GM12878 (cell line): Measurements from ENCODE around the gene KMT2E. TPM values are rescaled to one million over a fixed set of nuclear protein-coding genes. Genes with fewer than 3 reads are reported as not detected.
"Not testable (repeated sequence)": the region's sequence is repeated elsewhere in the genome, so short reads cannot be mapped to it uniquely, and the experiment has no call there.

Experiments used
- ATAC-seq: fragments of 200-7000 bp; cut with Tn5 transposase; 3 replicates; pipeline ENCODE4 v1.9.1; 2020; ENCODE audit warnings: mild to moderate bottlenecking, moderate library complexity
- BruUV-seq: library from RNA; stranded (reverse); fragments of 400-500 nt; replicated peaks from 2 replicates; lab custom pipeline; 2021; lab: Mats Ljungman, UMichigan
- CTCF ChIA-PET: fragments of 300-600 bp; sonication (Branson Sonifier 250); formaldehyde crosslinking; extraction: SDS; loops from one replicate; lab custom pipeline; 2021; ENCODE audit warnings: inconsistent platforms; lab: Yijun Ruan, JAX
- POLR2A ChIA-PET: fragments of 350-600 bp; formaldehyde crosslinking; extraction: SDS; loops from one replicate; lab custom pipeline; 2021; ENCODE audit warnings: inconsistent platforms; lab: Charles Lee
- RAD21 ChIA-PET: fragments of 300-600 bp; sonication (Branson Sonifier 250); formaldehyde crosslinking; loops from one replicate; lab custom pipeline; 2023; ENCODE audit warnings: antibody characterized with exemption; ENCODE audit not compliant: unreplicated experiment; lab: Charles Lee
- SMC1A ChIA-PET: fragments of 300-600 bp; sonication (Branson Sonifier 250); formaldehyde crosslinking; loops from one replicate; lab custom pipeline; 2023; ENCODE audit not compliant: unreplicated experiment, uncharacterized antibody; lab: Charles Lee
- DNase-seq: peaks from one replicate; pipeline ENCODE4 v3.0.0-alpha.2; 2011; ENCODE audit warnings: low read depth, low spot score
- FAIRE-seq: peaks from 3 replicates; lab custom pipeline; 2011; peaks lifted over from hg19 to GRCh38; lab: Jason Lieb, UNC
- H2AFZ ChIP-seq: 2 replicates; pipeline ENCODE4 v1.6.0; 2011; ENCODE audit warnings: low read depth, low read length, control low read depth; ENCODE audit not compliant: control insufficient read depth
- H3K27ac ChIP-seq: 2 replicates; pipeline ENCODE4 v1.5.1; 2011; ENCODE audit warnings: control low read depth; ENCODE audit not compliant: control insufficient read depth, insufficient read depth
- H3K27me3 ChIP-seq, 2 experiments: replicated peaks in 1 of 2; 2 replicates each; pipeline versions ENCODE4 v1.6.0 to v1.6.1; 2011; ENCODE audit warnings: low read length in 1 of 2; ENCODE audit not compliant: control insufficient read depth in 2 of 2, insufficient read depth in 2 of 2
- H3K36me3 ChIP-seq, 2 experiments: 2 replicates each; pipeline ENCODE4 v1.5.1; 2011; ENCODE audit warnings: low read length in 1 of 2; ENCODE audit not compliant: control insufficient read depth in 2 of 2, insufficient read depth in 2 of 2
- H3K4me1 ChIP-seq: 2 replicates; pipeline ENCODE4 v1.6.1; 2011; ENCODE audit warnings: mild to moderate bottlenecking, low read length, moderate library complexity, mixed read lengths; ENCODE audit not compliant: control insufficient read depth, insufficient read depth
- H3K4me2 ChIP-seq: 2 replicates; pipeline ENCODE4 v1.6.0; 2011; ENCODE audit warnings: control low read depth; ENCODE audit not compliant: control insufficient read depth, insufficient read depth
- H3K4me3 ChIP-seq: fragments of 200-600 bp; sonication (generic); 2 replicates; pipeline ENCODE4 v1.5.1; 2016
- H3K79me2 ChIP-seq: 2 replicates; pipeline ENCODE4 v1.6.0; 2011; ENCODE audit warnings: low read length; ENCODE audit not compliant: control insufficient read depth, insufficient read depth
- H3K9ac ChIP-seq: 2 replicates; pipeline ENCODE4 v1.8.0; 2011; ENCODE audit warnings: low read length, control low read depth, mixed read lengths; ENCODE audit not compliant: control insufficient read depth, insufficient read depth
- H3K9me3 ChIP-seq: replicated peaks from 3 replicates; pipeline ENCODE4 v1.5.1; 2011; ENCODE audit warnings: mild to moderate bottlenecking, low read length; ENCODE audit not compliant: control insufficient read depth, insufficient read depth
- H4K20me1 ChIP-seq: 2 replicates; pipeline ENCODE4 v1.6.0; 2011; ENCODE audit not compliant: control insufficient read depth, insufficient read depth
- MEF2B ChIP-seq: fragments of 450-650 bp; IDR thresholded peaks from 2 replicates; pipeline ENCODE4 v1.6.1; 2018; ENCODE audit warnings: mild to moderate bottlenecking, moderate library complexity; ENCODE audit not compliant: partially characterized antibody, poor library complexity, severe bottlenecking
- ZNF384 ChIP-seq: IDR thresholded peaks from 2 replicates; pipeline ENCODE4 v1.6.1; 2012; ENCODE audit warnings: low read depth, mild to moderate bottlenecking, low read length, improper control_type of control experiment, borderline replicate concordance
- WGBS: methylation state at CpG from one replicate; pipeline ENCODE4 v1.1.6; 2016; ENCODE audit warnings: low lambda C conversion rate; ENCODE audit not compliant: insufficient replicate concordance, insufficient coverage; ENCODE audit errors: missing lambda C conversion rate; 5-methylcytosine and 5-hydroxymethylcytosine counted together
- in situ Hi-C: fragments of 300-500 bp; cut with MboI; formaldehyde crosslinking; loops from 9 replicates; pipeline ENCODE4 v1.14.3; 2018; ENCODE audit warnings: mixed read lengths
- intact Hi-C: fragments of 100-400 bp; cut with micrococcal nuclease; formaldehyde crosslinking; loops from one replicate; pipeline ENCODE4 v1.14.2; 2022; ENCODE audit not compliant: unreplicated experiment
- polyA plus RNA-seq, 11 experiments: library from polyadenylated mRNA; depleted of rRNA in 4 of 11; unstranded in 6 of 11; stranded (reverse) in 5 of 11; fragments of >200 nt; fragmentation: Nextera tagmentation in 4 of 11; fragmentation: Illumina TruSeq in 1 of 11; extraction: Ambion mirVana in 4 of 11; extraction: Trizol in 1 of 11; gene quantifications; 1 replicate in 1 of 11; 2 replicates in 10 of 11; pipeline versions ENCODE4 v1.2.1 to v1.2.3, GENCODE V29; 2011 to 2016; ENCODE audit warnings: inconsistent platforms in 2 of 11, missing spikeins in 2 of 11, low read depth in 1 of 11
- total RNA-seq, 4 experiments: library from RNA; depleted of rRNA in 3 of 4; stranded (reverse); fragments of >200 nt in 3 of 4; fragmentation: Illumina TruSeq in 1 of 4; extraction: Trizol in 1 of 4; gene quantifications; 2 replicates each; pipeline versions ENCODE4 v1.2.1 to v1.2.3, GENCODE V29; 2013 to 2021

KMT2E gene
- total and polyA plus RNA-seq, 10 of the 15 experiments (the other 5 are each of a cell fraction or from before 2014, with no cell fraction given): 13.2 to 68.1 (median 34.1) TPM

DNA sequence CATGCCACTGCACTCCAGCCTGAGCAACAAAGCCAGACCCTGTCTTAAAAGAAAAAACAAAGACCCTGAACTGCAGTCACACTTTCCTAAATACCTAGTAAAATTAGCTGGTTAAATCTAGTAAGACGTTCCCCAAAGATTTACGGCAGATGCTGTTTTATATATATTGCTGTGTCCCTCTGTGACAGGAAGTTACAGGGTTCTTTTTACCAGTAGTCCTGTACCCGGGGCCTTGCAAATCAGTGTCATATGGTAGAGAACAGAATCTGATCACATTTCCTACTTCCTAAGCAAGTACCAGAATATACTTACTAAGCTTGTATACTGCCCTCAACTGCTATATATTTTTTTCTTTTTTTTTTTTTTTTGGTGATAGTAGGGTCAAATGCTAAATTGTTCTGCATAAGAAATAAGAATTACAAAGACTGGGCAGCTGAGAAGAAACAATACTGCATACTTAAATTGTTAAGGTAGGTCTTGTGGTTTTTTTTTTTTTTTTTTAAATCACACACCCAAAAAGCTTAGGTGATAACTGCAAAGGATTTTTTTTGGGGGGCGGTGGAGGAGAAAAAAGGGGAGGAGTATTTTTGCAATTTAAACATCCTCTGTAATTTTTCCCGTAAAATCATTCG lies 27.3 kb upstream of the KMT2E start:
- Histone ChIP-seq H3K27me3 (no peaks in the 10 kb centered on the region), H4K20me1 (no peaks in the 10 kb centered on the region; the same call in 1 of the 2 replicates), H3K4me1 (peaks cover 7% of the 10 kb centered on the region; the same call in 1 of the 2 replicates), H3K4me2 (no peak overlapping the region), H3K4me3 (no peak overlapping the region), H3K9me3 (no peaks in the 10 kb centered on the region), H2AFZ (no peak overlapping the region)
- no peak for FAIRE-seq
- BruUV-seq: no TSS peak
- ATAC-seq: no peak
- in situ Hi-C loops (no loop called here), intact Hi-C loops (loop anchor here (10.0 kb wide), 1 partner anchor 438 kb away; no protein-coding TSS in a partner anchor)
- no peak for DNase-seq
- no peak for TF ChIP-seq MEF2B
- TF ChIP-seq ZNF384: 0 out of 2 replicates have a peak, but pooled peaks have one; percentile 18
- TF ChIP-seq, all 136 proteins: peak for 1
- SMC1A ChIA-PET: interaction anchor here (0.6 to 15.6 kb wide), 7 partner anchors 10 to 325 kb away, joined by 3 to 270 read pairs (median 3); partner anchors contain the start of gene KMT2E
- CTCF ChIA-PET: interaction anchor here (0.7 to 6.9 kb wide), 7 partner anchors 15 to 103 kb away, joined by 3 to 97 read pairs (median 5); partner anchors contain the start of gene KMT2E
- Histone ChIP-seq H3K9ac (no peak overlapping the region), H3K27ac (no peak overlapping the region), H3K79me2 (peaks cover 55% of the 10 kb centered on the region), H3K36me3 (peaks cover 0 to 11% of the 10 kb centered on the region in 2 experiments; a peak in 2 of 4 replicates)
- RAD21 ChIA-PET: interaction anchor here (0.8 to 2.0 kb wide), 3 partner anchors 21 to 40 kb away, joined by 3 to 8 read pairs (median 5); no protein-coding TSS in a partner anchor
- POLR2A ChIA-PET: interaction anchor here (0.6 to 7.9 kb wide), 8 partner anchors 9 to 39 kb away, joined by 3 to 83 read pairs (median 6); no protein-coding TSS in a partner anchor
- WGBS: 51% methylated on average over 6 of the region's 6 CpGs

DNA sequence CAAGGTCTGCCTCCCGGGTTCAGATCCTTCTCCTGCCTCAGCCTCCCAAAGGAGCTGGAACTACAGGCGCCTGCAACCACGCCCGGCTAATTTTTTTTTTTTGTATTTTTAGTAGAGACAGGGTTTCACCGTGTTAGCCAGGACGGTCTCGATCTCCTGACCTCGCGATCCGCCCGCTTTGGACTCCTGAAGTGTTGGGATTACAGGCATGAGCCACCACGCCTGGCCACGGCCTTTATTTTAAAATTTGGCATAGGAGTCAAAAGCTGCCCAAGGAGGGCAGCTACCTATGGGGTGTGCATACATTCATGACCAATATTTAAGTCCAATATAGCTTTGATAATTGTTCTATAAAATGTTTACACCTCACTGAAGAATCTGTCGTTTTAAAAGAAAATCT lies 26.6 kb upstream of the KMT2E start:
- ChIA-PET SMC1A (interaction anchor here (0.8 to 15.6 kb wide), 7 partner anchors 8 to 71 kb away, joined by 3 to 270 read pairs (median 3); partner anchors contain the start of gene KMT2E), POLR2A (interaction anchor here (0.6 to 7.9 kb wide), 6 partner anchors 8 to 39 kb away, joined by 3 to 83 read pairs (median 6); no protein-coding TSS in a partner anchor), CTCF (interaction anchor here (0.7 to 4.0 kb wide), 6 partner anchors 15 to 104 kb away, joined by 3 to 16 read pairs (median 4); partner anchors contain the start of gene KMT2E), RAD21 (interaction anchor here (0.8 to 2.0 kb wide), 3 partner anchors 20 to 39 kb away, joined by 3 to 8 read pairs (median 5); no protein-coding TSS in a partner anchor)
- 90% methylated on average over 14 of the region's 14 CpGs for whole genome bisulfite sequencing
- in situ Hi-C loops, DNase-seq, H3K4me1 ChIP-seq, H2AFZ ChIP-seq, H3K4me2 ChIP-seq, H3K27me3 ChIP-seq, H3K9ac ChIP-seq, H4K20me1 ChIP-seq, BruUV-seq, ATAC-seq, FAIRE-seq, H3K9me3 ChIP-seq, H3K4me3 ChIP-seq, H3K27ac ChIP-seq: not testable (repeated sequence)
- intact Hi-C loops: loop anchor here (10.0 kb wide), 1 partner anchor 437 kb away; no protein-coding TSS in a partner anchor
- H3K79me2 ChIP-seq: peaks cover 53% of the 10 kb centered on the region
- peaks cover 0 to 14% of the 10 kb centered on the region in 2 experiments; a peak in 2 of 4 replicates for H3K36me3 ChIP-seq
